ENCODE results near the gene LETM1. TPM values are rescaled to one million over a fixed set of nuclear protein-coding genes. Genes with fewer than 3 reads are reported as not detected.

LETM1 gene
- total RNA-seq, 1 experiment from 2014 or later, result 67.3 TPM

DNA sequence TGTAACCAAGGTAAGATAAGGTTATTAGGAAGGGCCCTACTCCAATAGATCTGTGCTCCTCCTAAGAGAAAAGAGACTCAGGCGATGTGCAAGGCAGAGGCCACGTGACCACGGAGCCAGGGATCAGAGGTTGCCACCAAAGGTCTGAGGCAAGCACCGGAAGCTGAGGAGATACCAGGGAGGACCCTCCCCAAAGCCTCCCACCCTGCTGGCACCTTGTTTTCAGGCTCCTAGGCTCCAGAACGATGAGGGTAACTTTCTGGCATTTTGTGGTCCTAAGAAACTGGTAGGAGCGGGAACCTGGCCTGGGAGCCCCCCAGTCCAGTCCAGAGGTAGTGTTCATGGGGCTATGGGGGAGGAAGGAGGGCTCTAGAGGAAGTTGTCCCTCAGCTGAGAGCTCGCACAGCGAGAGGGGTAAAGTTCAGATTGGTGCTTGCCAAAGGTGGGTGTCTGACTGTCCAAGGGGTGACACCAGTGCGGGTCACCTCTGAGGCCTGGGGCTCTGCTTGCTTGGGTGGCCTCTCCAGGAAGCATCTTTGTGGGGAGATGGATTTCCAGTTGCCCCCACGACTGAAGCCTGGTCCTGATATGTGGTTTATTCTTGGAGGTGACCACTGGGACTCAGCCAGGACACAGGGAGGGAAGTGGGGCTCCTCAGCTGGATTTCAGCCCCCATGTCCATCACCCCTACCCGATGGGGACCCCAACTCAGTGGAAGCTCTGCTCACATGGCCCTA lies 7.5 kb upstream of the LETM1 start:
- CTCF ChIA-PET, result no interaction called here
- Histone ChIP-seq H3K9me3 (ENCODE audit: control insufficient read depth in 1 of 2, insufficient read depth in 1 of 2, low read depth in 1 of 2, low read length in 2 of 2) (no peaks in the 10 kb centered on the region), H3K4me3 (replicated peaks in 1 of 2; ENCODE audit: low read depth in 1 of 2, low read length in 2 of 2) (no peak overlapping the region), H3K9me2 (ENCODE audit: insufficient read depth) (no peaks in the 10 kb centered on the region), H3K4me2 (ENCODE audit: low read length) (no peak overlapping the region), H3K27ac (ENCODE audit: low read depth, low read length) (no peak overlapping the region), H3K4me1 (ENCODE audit: control insufficient read depth in 1 of 2, insufficient read depth in 2 of 2, low read length in 2 of 2) (peaks cover 6 to 10% of the 10 kb centered on the region in 2 experiments; a peak in 3 of 4 replicates), H4K20me1 (ENCODE audit: insufficient read depth) (no peaks in the 10 kb centered on the region), H2AFZ (ENCODE audit: low read depth, low read length, poor library complexity, severe bottlenecking) (no peak overlapping the region), H3K79me2 (ENCODE audit: insufficient read depth, low read length) (no peaks in the 10 kb centered on the region), H3K27me3 (ENCODE audit: insufficient read depth, low read length) (no peaks in the 10 kb centered on the region), H3K36me3 (ENCODE audit: control insufficient read depth in 1 of 2, insufficient read depth in 2 of 2, low read length in 2 of 2) (no peaks in the 10 kb centered on the region), H3K9ac (ENCODE audit: low read length) (no peak overlapping the region)
- DNase-seq (ENCODE audit: low read depth, low spot score) (no peak), ATAC-seq (no peak)
- POLR2A ChIA-PET, result no interaction called here
- RAD21 ChIA-PET (ENCODE audit: low non-redundant PET in 1 of 2, low total read pairs in 2 of 2, uncharacterized antibody in 2 of 2, unreplicated experiment in 2 of 2), result no interaction called here
- no TSS peak for BruUV-seq (replicated peaks)
- intact Hi-C loops (cut with micrococcal nuclease), result no loop called here
- no peak for TF ChIP-seq JUND (IDR thresholded peaks at IDR 0.05)
- no peak for TF ChIP-seq SIN3A (IDR thresholded peaks at IDR 0.05; ENCODE audit: low read depth)
- no peak for TF ChIP-seq TCF7L2 (IDR thresholded peaks at IDR 0.05; ENCODE audit: borderline replicate concordance, extremely low read depth, insufficient read depth, insufficient read length)
- TF ChIP-seq POLR2AphosphoS5 (IDR thresholded peaks at IDR 0.05; ENCODE audit: low read depth, low read length), result no peak

DNA sequence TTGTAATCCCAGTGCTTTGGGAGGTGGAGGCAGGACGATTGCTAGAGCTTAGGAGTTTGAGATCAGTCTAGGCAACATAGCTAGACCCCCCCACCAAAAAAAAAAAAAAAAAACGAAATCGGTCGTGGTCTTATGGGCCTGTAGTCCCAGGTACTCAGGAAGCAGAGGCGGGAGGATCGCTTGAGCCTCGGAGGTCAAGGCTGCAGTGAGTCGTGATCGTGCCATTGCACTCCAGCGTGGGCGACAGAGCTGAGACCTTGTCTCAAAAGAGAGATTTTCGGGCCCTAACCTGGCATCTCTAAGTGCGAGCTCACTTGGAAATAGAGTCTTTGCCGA lies 7.0 kb upstream of the LETM1 start:
- H3K9ac ChIP-seq (ENCODE audit: low read length), result no peak overlapping the region
- H3K4me3 ChIP-seq (replicated peaks in 1 of 2; ENCODE audit: low read depth in 1 of 2, low read length in 2 of 2), result no peak overlapping the region
- intact Hi-C loops (cut with micrococcal nuclease), result no loop called here
- ATAC-seq (no peak), DNase-seq (ENCODE audit: low read depth, low spot score) (no peak)
- H3K4me1 ChIP-seq (ENCODE audit: control insufficient read depth in 1 of 2, insufficient read depth in 2 of 2, low read length in 2 of 2), result peaks cover 2 to 7% of the 10 kb centered on the region in 2 experiments
- H2AFZ ChIP-seq (ENCODE audit: low read depth, low read length, poor library complexity, severe bottlenecking), result no peak overlapping the region
- ChIA-PET RAD21 (ENCODE audit: low non-redundant PET in 1 of 2, low total read pairs in 2 of 2, uncharacterized antibody in 2 of 2, unreplicated experiment in 2 of 2) (no interaction called here), POLR2A (no interaction called here), CTCF (no interaction called here)
- no peak overlapping the region for H3K4me2 ChIP-seq (ENCODE audit: low read length)
- no peaks in the 10 kb centered on the region for H3K36me3 ChIP-seq (ENCODE audit: control insufficient read depth in 1 of 2, insufficient read depth in 2 of 2, low read length in 2 of 2)
- H3K79me2 ChIP-seq (ENCODE audit: insufficient read depth, low read length), result peaks cover under 1% of the 10 kb centered on the region; the same call in 1 of the 2 replicates
- H3K9me3 ChIP-seq (ENCODE audit: control insufficient read depth in 1 of 2, insufficient read depth in 1 of 2, low read depth in 1 of 2, low read length in 2 of 2), result no peaks in the 10 kb centered on the region
- no peak for TF ChIP-seq CBX3 (IDR thresholded peaks at IDR 0.05; ENCODE audit: low read depth)
- no peak for TF ChIP-seq REST (IDR thresholded peaks at IDR 0.05; ENCODE audit: low read depth)
- no peak for TF ChIP-seq POLR2A (IDR thresholded peaks at IDR 0.05; ENCODE audit: borderline replicate concordance, extremely low read depth, insufficient read depth, insufficient read length)
- TF ChIP-seq SP1 (IDR thresholded peaks at IDR 0.05; ENCODE audit: low read depth), result no peak
- no peak for TF ChIP-seq EGR1 (IDR thresholded peaks at IDR 0.05; ENCODE audit: low read depth)
- TF ChIP-seq, protein P1, sequence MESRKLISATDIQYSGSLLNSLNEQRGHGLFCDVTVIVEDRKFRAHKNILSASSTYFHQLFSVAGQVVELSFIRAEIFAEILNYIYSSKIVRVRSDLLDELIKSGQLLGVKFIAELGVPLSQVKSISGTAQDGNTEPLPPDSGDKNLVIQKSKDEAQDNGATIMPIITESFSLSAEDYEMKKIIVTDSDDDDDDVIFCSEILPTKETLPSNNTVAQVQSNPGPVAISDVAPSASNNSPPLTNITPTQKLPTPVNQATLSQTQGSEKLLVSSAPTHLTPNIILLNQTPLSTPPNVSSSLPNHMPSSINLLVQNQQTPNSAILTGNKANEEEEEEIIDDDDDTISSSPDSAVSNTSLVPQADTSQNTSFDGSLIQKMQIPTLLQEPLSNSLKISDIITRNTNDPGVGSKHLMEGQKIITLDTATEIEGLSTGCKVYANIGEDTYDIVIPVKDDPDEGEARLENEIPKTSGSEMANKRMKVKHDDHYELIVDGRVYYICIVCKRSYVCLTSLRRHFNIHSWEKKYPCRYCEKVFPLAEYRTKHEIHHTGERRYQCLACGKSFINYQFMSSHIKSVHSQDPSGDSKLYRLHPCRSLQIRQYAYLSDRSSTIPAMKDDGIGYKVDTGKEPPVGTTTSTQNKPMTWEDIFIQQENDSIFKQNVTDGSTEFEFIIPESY (IDR thresholded peaks at IDR 0.05; ENCODE audit: extremely low read depth, insufficient replicate concordance, low read length), result no peak
- TF ChIP-seq RAD21 (IDR thresholded peaks at IDR 0.05; ENCODE audit: low read depth), result no peak
- TF ChIP-seq EZH2 (IDR thresholded peaks at IDR 0.05), result no peak
- TF ChIP-seq, protein P2, sequence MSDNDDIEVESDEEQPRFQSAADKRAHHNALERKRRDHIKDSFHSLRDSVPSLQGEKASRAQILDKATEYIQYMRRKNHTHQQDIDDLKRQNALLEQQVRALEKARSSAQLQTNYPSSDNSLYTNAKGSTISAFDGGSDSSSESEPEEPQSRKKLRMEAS (IDR thresholded peaks at IDR 0.05), result no peak
- no peak for TF ChIP-seq YY1 (IDR thresholded peaks at IDR 0.05; ENCODE audit: extremely low read depth, insufficient replicate concordance, low read depth, low read length)
- TF ChIP-seq JUND (IDR thresholded peaks at IDR 0.05), result no peak
- no peak for TF ChIP-seq ATF3 (IDR thresholded peaks at IDR 0.05)
- no peak for TF ChIP-seq ZFX (IDR thresholded peaks at IDR 0.05)
- BruUV-seq (replicated peaks), result no TSS peak
- H3K27ac ChIP-seq (ENCODE audit: low read depth, low read length), result no peak overlapping the region
- H3K27me3 ChIP-seq (ENCODE audit: insufficient read depth, low read length), result no peaks in the 10 kb centered on the region
- no peaks in the 10 kb centered on the region for H3K9me2 ChIP-seq (ENCODE audit: insufficient read depth)
- H4K20me1 ChIP-seq (ENCODE audit: insufficient read depth), result no peaks in the 10 kb centered on the region
